Testis (tissue), 3 donors: Measurements from ENCODE around the gene EIF2D. TPM values are rescaled to one million over a fixed set of nuclear protein-coding genes. Genes with fewer than 3 reads are reported as not detected.
A peak's percentile ranks its signal among the peaks of the same experiment; 100 is the strongest.

Experiments used
- DNase-seq: peaks from one replicate; pipeline ENCODE4 v3.0.0-alpha.2; 2019
- H3K27ac ChIP-seq, 2 donors: fragments of 200-600 bp; sonication (generic); one replicate each; pipeline ENCODE4 v1.5.1; 2019
- H3K27me3 ChIP-seq: fragments of 200-600 bp; sonication (generic); one replicate; pipeline ENCODE4 v1.5.1; 2019
- H3K36me3 ChIP-seq: fragments of 200-600 bp; sonication (generic); one replicate; pipeline ENCODE4 v1.5.1; 2017; ENCODE audit warnings: low read depth; ENCODE audit errors: missing control alignments
- H3K4me1 ChIP-seq: fragments of 200-600 bp; sonication (generic); one replicate; pipeline ENCODE4 v1.5.1; 2019
- H3K4me3 ChIP-seq, 2 donors: fragments of 200-600 bp; sonication (generic); one replicate each; pipeline ENCODE4 v1.5.1; 2017 to 2019
- H3K9me3 ChIP-seq: fragments of 200-600 bp; sonication (generic); one replicate; pipeline ENCODE4 v1.5.1; 2017
- CTCF ChIP-seq, 3 experiments: fragments of 450-650 bp in 2 of 3; fragments of 200-600 bp in 1 of 3; sonication (generic) in 1 of 3; IDR thresholded peaks; one replicate each; pipeline ENCODE4 v1.5.1; 2016 to 2019; ENCODE audit warnings: antibody characterized with exemption in 3 of 3, mild to moderate bottlenecking in 2 of 3, moderate library complexity in 1 of 3
- POLR2A ChIP-seq: fragments of 450-650 bp; IDR thresholded peaks from one replicate; pipeline ENCODE4 v1.6.1; 2017; ENCODE audit warnings: antibody characterized with exemption, mild to moderate bottlenecking, moderate library complexity
- WGBS, 2 donors: methylation state at CpG; one replicate each; pipeline ENCODE4 v1.1.5; 2018; 5-methylcytosine and 5-hydroxymethylcytosine counted together
- intact Hi-C: fragments of 100-400 bp; cut with DNase I; formaldehyde crosslinking; loops from one replicate; pipeline ENCODE4 v1.15.1; 2023; ENCODE audit warnings: low total_unique reads
- polyA plus RNA-seq: library from polyadenylated mRNA; stranded (reverse); fragments of 350-450 nt; fragmentation: Illumina TruSeq; extraction: RNeasy Lipid Tissue Mini Kit (QIAGEN cat#74804); gene quantifications from one replicate; pipeline ENCODE4 v1.2.3, GENCODE V29; 2014; ENCODE audit warnings: low read depth, low replicate concordance; ENCODE audit not compliant: insufficient read depth
- total RNA-seq, 2 donors: library from RNA; depleted of rRNA; stranded (reverse); fragments of >200 nt; gene quantifications; one replicate each; pipeline ENCODE4 v1.2.3, GENCODE V29; 2016

The EIF2D gene
- total and polyA plus RNA-seq, 3 donors from 2014 or later = 54.8 to 65.3 (median 59.4) TPM

DNA sequence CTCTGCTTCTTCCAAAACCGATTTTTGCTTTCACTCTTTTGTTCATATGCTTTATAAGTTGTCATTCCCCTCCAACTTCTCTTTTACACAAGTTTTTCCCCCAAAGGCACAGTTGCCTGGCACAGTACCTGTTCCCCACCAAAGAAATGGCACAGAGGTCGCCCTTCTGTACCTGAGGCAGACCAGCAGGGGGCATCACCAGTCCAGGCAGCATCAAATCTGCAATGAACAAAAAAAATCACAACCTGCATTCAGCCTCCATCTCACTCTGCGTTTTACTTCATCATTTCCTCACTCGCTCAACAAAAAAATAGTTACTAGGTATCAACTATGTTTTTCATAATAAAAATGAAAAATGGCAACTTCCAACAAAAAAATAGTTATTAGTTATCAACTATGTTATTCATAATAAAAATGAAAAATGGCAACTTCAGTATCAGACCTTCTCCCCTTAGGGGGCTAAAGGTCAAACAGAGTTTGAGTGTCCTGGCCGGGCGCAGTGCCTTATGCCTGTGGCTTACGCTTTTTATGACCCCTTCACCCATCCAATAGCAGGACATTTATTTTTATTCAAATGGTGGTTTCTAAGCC, 4.1 kb downstream of the EIF2D start:
- Histone ChIP-seq H3K4me1 (no peaks in the 10 kb centered on the region), H3K27ac (no peak overlapping the region), H3K27me3 (no peaks in the 10 kb centered on the region), H3K9me3 (no peaks in the 10 kb centered on the region), H3K4me3 (no peak overlapping the region), H3K36me3 (no peaks in the 10 kb centered on the region)
- 61 to 63% methylated on average over 7 of the region's 7 CpGs for WGBS, 2 donors
- DNase-seq = peak; percentile 47
- intact Hi-C loops = no loop called here
- peak; percentile 22 to 61 (median 40) for TF ChIP-seq CTCF (IDR thresholded peaks at IDR 0.05)
- no peak for TF ChIP-seq POLR2A

GRCh38 chr1:206606867-206607266, 5.4 kb downstream of the EIF2D start:
- intact Hi-C loops = no loop called here
- no peak for DNase-seq

DNA sequence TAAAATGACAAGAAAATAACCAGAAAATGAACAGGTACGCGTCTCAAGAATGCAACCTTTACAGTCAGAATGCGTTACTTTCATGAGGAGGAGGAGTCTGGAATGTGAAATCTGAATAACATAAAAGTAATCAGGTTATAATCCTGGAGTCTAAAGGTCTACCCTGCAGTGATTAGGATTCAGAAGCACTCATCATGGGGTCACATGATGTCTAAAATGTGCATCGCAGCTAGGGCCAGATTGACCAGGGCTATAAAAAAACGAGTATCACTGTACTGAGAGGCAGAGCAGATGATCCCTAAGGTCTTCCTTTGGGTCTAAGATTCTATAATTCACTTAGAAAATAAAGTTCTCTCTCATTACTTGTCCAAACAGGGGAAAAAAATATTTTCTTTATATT, 7.4 kb downstream of the EIF2D start:
- no peaks in the 10 kb centered on the region for H3K9me3 ChIP-seq
- no peaks in the 10 kb centered on the region for H3K4me1 ChIP-seq
- H3K27ac ChIP-seq = no peak overlapping the region
- TF ChIP-seq CTCF (IDR thresholded peaks at IDR 0.05) (no peak), POLR2A (no peak)
- DNase-seq = no peak
- WGBS, 2 donors = 73 to 90% methylated on average over 5 of the region's 5 CpGs
- no peak overlapping the region for H3K4me3 ChIP-seq
- H3K27me3 ChIP-seq = no peaks in the 10 kb centered on the region
- intact Hi-C loops = no loop called here
- H3K36me3 ChIP-seq = no peaks in the 10 kb centered on the region

More at GRCh38 chr1:206606867-206607266, 5.4 kb downstream of the EIF2D start:
- no peaks in the 10 kb centered on the region for H3K27me3 ChIP-seq
- 57 to 66% methylated on average over 3 of the region's 3 CpGs for WGBS, 2 donors
- H3K36me3 ChIP-seq = no peaks in the 10 kb centered on the region
- no peak for TF ChIP-seq POLR2A
- TF ChIP-seq CTCF (IDR thresholded peaks at IDR 0.05) = peak in 1 of 3 experiments; percentile 10
- no peak overlapping the region for H3K4me3 ChIP-seq
- no peaks in the 10 kb centered on the region for H3K4me1 ChIP-seq
- H3K27ac ChIP-seq = no peak overlapping the region
- no peaks in the 10 kb centered on the region for H3K9me3 ChIP-seq

DNA sequence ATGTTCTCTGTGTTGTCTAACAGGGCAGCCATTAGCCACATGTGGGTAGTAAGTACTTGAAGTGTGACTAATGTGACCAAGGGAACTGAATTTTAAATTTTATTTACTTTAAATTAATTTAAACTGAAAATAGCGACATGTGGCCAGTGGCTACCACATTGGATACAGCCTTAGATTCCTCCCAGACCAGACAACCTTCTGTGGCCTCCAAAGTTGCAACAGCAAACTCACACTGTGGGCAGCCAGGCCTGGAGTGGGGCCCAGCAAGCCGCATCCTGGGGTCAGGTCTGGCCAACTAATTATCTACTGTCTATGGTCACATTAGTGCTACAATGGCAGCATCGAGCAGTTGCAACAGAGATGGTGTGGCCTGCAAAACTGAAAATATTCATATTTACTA, 11.7 kb downstream of the EIF2D start:
- no peaks in the 10 kb centered on the region for H3K9me3 ChIP-seq
- H3K27ac ChIP-seq = no peak overlapping the region
- TF ChIP-seq CTCF (IDR thresholded peaks at IDR 0.05) (no peak), POLR2A (no peak)
- 70 to 71% methylated on average over 3 of the region's 3 CpGs for WGBS, 2 donors
- H3K4me3 ChIP-seq = no peak overlapping the region
- no peaks in the 10 kb centered on the region for H3K36me3 ChIP-seq
- no peaks in the 10 kb centered on the region for H3K27me3 ChIP-seq
- no peaks in the 10 kb centered on the region for H3K4me1 ChIP-seq
- no peak for DNase-seq
- intact Hi-C loops = no loop called here

- no peak for DNase-seq
- Histone ChIP-seq H3K27me3 (no peaks in the 10 kb centered on the region), H3K9me3 (no peaks in the 10 kb centered on the region), H3K4me3 (no peak overlapping the region), H3K27ac (no peak overlapping the region), H3K36me3 (no peaks in the 10 kb centered on the region), H3K4me1 (no peaks in the 10 kb centered on the region)
- intact Hi-C loops = no loop called here
- WGBS, 2 donors = 100% methylated on average over 1 of the region's 1 CpG
- no peak for TF ChIP-seq CTCF (IDR thresholded peaks at IDR 0.05)
- no peak for TF ChIP-seq POLR2A
These were observed 16.0 kb downstream of the EIF2D start for GRCh38 chr1:206596319-206596666.
